ENCODE data around the gene ZBTB46.

DNA sequence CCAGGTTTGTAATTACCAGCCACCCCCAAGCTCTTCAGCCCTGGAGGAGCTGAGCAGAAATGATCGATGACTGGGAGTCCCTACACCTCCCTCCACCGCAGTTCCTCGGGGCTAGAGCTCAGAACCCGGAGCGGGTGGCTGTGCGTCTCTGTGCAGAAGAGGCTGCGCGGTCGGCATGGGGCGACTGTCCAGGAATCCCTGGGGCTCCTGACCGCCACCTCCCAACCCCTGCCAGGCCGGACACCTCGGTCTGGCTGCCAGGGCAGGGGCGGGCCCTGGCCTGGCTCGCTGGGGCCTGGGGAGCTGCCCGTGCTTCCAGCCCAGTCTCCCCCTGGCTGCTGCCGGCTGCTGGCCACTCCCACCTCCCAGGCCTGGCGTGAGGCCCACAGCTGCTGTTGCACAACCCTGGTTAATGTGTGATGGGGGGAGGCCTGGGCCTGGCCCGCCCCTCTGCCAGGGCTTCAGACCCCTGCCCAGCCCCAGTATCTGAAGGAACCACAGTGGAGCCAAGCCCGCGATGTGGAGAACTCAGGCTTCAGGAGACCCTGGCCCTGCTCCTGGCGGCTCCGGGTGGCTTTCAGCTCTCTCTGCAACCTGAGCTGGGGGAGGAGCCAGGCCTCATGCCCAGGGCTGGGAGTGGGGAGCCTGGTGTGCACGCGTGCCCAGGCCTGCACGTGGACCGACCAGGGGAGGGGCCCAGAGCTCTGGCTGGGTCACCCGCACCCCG lies 90.3 kb downstream of the ZBTB46 start:
- TF ChIP-seq, protein P1, sequence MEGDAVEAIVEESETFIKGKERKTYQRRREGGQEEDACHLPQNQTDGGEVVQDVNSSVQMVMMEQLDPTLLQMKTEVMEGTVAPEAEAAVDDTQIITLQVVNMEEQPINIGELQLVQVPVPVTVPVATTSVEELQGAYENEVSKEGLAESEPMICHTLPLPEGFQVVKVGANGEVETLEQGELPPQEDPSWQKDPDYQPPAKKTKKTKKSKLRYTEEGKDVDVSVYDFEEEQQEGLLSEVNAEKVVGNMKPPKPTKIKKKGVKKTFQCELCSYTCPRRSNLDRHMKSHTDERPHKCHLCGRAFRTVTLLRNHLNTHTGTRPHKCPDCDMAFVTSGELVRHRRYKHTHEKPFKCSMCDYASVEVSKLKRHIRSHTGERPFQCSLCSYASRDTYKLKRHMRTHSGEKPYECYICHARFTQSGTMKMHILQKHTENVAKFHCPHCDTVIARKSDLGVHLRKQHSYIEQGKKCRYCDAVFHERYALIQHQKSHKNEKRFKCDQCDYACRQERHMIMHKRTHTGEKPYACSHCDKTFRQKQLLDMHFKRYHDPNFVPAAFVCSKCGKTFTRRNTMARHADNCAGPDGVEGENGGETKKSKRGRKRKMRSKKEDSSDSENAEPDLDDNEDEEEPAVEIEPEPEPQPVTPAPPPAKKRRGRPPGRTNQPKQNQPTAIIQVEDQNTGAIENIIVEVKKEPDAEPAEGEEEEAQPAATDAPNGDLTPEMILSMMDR (IDR thresholded peaks at IDR 0.05 in 8 of 11, conservative IDR thresholded peaks at IDR 0.05 in 3 of 11) = peak in 8 of 11 experiments; percentile 14 to 58 (median 32)
- TF ChIP-seq POLR2AphosphoS5 (IDR thresholded peaks at IDR 0.05) (peak; percentile 73 to 87 (median 78)), POLR2A (IDR thresholded peaks at IDR 0.05) (no peak)

Measured in spleen (tissue), 7 donors.